ENCODE measurements around the gene UBL7.

DNA sequence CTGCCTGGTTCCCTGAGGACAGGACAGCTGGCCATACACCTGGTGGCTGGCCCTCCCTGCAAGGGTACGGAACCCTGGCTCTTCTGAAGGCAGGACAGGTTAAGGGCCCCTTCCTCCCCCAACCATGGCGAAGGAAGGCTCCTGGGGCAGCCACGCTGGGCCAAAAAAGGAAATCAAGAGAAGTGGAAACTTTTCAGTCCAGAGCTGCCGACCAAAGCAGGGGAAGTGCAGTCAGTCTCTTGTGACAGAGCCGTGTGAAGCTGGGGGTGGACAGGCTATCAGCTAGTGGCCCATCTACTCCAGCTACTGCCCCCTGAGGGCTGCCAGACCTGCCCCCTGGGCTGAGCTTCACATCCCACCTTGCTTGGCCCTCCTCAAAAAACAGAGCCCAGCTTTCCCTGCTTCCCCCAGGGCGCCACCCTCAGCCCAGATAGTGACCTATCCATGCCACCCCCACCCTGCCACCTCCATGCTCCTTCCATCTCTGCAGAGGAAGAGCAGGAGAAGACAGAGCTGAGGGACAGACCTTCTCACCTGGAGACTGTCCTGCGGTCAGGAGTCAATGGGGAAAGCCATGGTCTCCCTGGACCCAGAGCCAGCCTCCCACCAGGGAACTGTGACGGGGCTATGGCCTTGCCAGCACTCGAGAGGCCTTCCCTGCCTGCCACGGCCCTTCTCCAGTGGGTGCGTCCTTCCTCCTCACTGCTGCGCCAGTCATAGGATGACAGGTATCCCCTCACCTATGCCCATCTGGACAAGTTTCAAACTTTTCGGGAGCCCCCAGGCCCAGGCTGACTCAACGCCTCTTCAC, 31.8 kb downstream of the UBL7 start:
- TF ChIP-seq POLR2AphosphoS5 (IDR thresholded peaks at IDR 0.05; ENCODE audit: low read depth, low read length) (no peak), SIN3A (IDR thresholded peaks at IDR 0.05; ENCODE audit: borderline replicate concordance, insufficient read depth, low read length) (no peak)
